ENCODE data around the gene TMEM242. TPM values are rescaled to one million over a fixed set of nuclear protein-coding genes. Genes with fewer than 3 reads are reported as not detected.

TMEM242 gene
- total and polyA plus RNA-seq, 2 of the 13 experiments (the other 11 are each of a cell fraction or from before 2014, with no cell fraction given): 5.6 to 11.1 TPM

- TF ChIP-seq PAXIP1 (CRISPR knock-in tag; conservative IDR thresholded peaks at IDR 0.05): peak; percentile 51; the same call in 1 of the 2 replicates
- peak in 1 of 2 experiments; percentile 40; a peak in 1 of 4 replicates for TF ChIP-seq EP300 (IDR thresholded peaks at IDR 0.05; ENCODE audit: low read depth in 2 of 2, low read length in 2 of 2)
- TF ChIP-seq EP300 (CRISPR knock-in tag; IDR thresholded peaks at IDR 0.05; ENCODE audit: borderline replicate concordance): no peak
- TF ChIP-seq ATF5 (CRISPR knock-in tag; IDR thresholded peaks at IDR 0.05; ENCODE audit: low read depth): no peak
- no peak for TF ChIP-seq ZBTB34 (CRISPR knock-in tag; IDR thresholded peaks at IDR 0.05)
- no peak for TF ChIP-seq CERS6 (CRISPR knock-in tag; IDR thresholded peaks at IDR 0.05)
- TF ChIP-seq ZNF383 (CRISPR knock-in tag; IDR thresholded peaks at IDR 0.05; ENCODE audit: borderline replicate concordance): no peak
- TF ChIP-seq HNRNPH1 (optimal IDR thresholded peaks at IDR 0.05; ENCODE audit: low read depth, low read length): no peak
- TF ChIP-seq NONO (IDR thresholded peaks at IDR 0.05): no peak
- TF ChIP-seq NONO (CRISPR knock-in tag; conservative IDR thresholded peaks at IDR 0.05): no peak
- TF ChIP-seq IRX3 (CRISPR knock-in tag; IDR thresholded peaks at IDR 0.05; ENCODE audit: borderline replicate concordance, low read depth): no peak
- TF ChIP-seq FOXA1 (IDR thresholded peaks at IDR 0.05): no peak
- no peak for TF ChIP-seq FOXA1 (CRISPR knock-in tag; IDR thresholded peaks at IDR 0.05)
- TF ChIP-seq TCF7 (IDR thresholded peaks at IDR 0.05; ENCODE audit: low read depth): 0 out of 2 replicates have a peak, but pooled peaks have one; percentile 38
- TF ChIP-seq ZNF674 (CRISPR knock-in tag; IDR thresholded peaks at IDR 0.05; ENCODE audit: low read depth): no peak
- peak; percentile 89 for TF ChIP-seq ARID5B (CRISPR knock-in tag; IDR thresholded peaks at IDR 0.05)
- no peak for TF ChIP-seq ZNF703 (CRISPR knock-in tag; IDR thresholded peaks at IDR 0.05; ENCODE audit: borderline replicate concordance)
- TF ChIP-seq FOXM1 (CRISPR knock-in tag; IDR thresholded peaks at IDR 0.05): no peak
- TF ChIP-seq THAP11 (CRISPR knock-in tag; IDR thresholded peaks at IDR 0.05): 0 out of 2 replicates have a peak, but pooled peaks have one; percentile 10
Measured at GRCh38 chr6:157325069-157325805, 1.9 kb upstream of the TMEM242 start (continued).
